Motor neuron (in vitro differentiated cells): Measurements from ENCODE around the gene SMR3B. TPM values are rescaled to one million over a fixed set of nuclear protein-coding genes. Genes with fewer than 3 reads are reported as not detected.

Experiments
- ATAC-seq, 8 experiments: fragments of 200-7000 bp; cut with Tn5 transposase; replicated peaks in 6 of 8; 2 replicates each; pipeline ENCODE4 v1.8.0; 2021; ENCODE audit warnings: mild to moderate bottlenecking in 8 of 8, moderate library complexity in 8 of 8
- H3K27ac ChIP-seq, 2 donors: fragments of 250-450 bp; sonication (Bioruptor Pico); 2 replicates each; pipeline ENCODE4 v1.9.0; 2021; ENCODE audit warnings: antibody characterized with exemption in 2 of 2, mild to moderate bottlenecking in 2 of 2, moderate library complexity in 1 of 2
- H3K4me1 ChIP-seq, 2 donors: fragments of 250-450 bp; sonication (Bioruptor Pico); replicated peaks in 1 of 2; 2 replicates each; pipeline ENCODE4 v1.6.1; 2021; ENCODE audit warnings: antibody characterized with exemption in 2 of 2, mild to moderate bottlenecking in 2 of 2, moderate library complexity in 1 of 2
- H3K4me3 ChIP-seq, 5 donors: fragments of 250-450 bp; sonication (Bioruptor Pico); 2 replicates each; pipeline ENCODE4 v1.9.0; 2021; ENCODE audit warnings: antibody characterized with exemption in 5 of 5, mild to moderate bottlenecking in 5 of 5, moderate library complexity in 4 of 5
- WGBS, 10 experiments: fragments of 450-650 bp; shearing (Covaris generic); methylation state at CpG; one replicate each; pipeline ENCODE4 v1.0.0; 2022; 5-methylcytosine and 5-hydroxymethylcytosine counted together
- in situ Hi-C, 9 experiments: fragments of 400-800 bp; cut with MboI; loops; one replicate each; pipeline ENCODE4 v1.15.0; 2021; ENCODE audit warnings: low sequenced_read_pairs in 9 of 9, low pct_unique_long_range_greater_than_20kb in 2 of 9; ENCODE audit not compliant: unreplicated experiment in 9 of 9
- total RNA-seq, 8 experiments: library from RNA; unstranded; fragments of 300-600 nt; gene quantifications; 2 replicates each; pipeline versions ENCODE4 v1.2.3 to v1.2.4, GENCODE V29; 2022

SMR3B gene
- total RNA-seq, result 1 to 10 TPM in 1 of 8 experiments, under 1 TPM in 3, not detected in 4; 0.32 to 1.8 (median 0.63) TPM

DNA sequence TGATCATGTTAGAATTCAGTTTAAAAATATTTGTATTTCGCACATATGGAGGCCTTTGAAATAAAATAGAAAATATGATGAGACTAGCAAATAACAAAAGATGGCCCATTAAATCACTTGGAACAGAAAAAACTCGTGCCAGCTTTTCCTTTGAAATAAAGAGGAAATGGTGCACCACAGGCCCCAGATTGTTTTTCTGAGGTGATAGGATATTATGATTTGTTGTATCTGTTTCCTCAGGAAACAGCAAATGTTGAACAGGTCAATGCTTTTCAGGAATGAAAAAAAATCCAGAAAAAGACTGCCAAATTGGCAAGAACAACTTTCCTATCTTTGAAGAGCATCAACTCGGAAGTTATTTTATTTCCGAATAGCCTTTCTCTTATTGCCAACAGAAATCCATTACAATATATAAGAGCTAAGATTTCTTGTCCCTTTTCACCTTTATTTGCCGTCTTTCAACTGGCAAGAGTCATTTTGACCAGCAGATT lies at the start of gene SMR3B:
TSS of gene SMR3B (plus strand) at position 441 of the 491 bp plus-strand sequence. CDS start 1,380 bp downstream, outside the sequence.
- no peaks in the 10 kb centered on the region for H3K4me1 ChIP-seq
- no peak within 1 kb of the TSS for H3K4me3 ChIP-seq
- in situ Hi-C loops, result no loop called here
- no peak within 1 kb of the TSS for H3K27ac ChIP-seq
- ATAC-seq, result no peak
- 4 to 89% (median 79%) methylated on average over 3 to 5 of the region's 5 CpGs for WGBS, 10 experiments

GRCh38 chr4:70334681-70335080 lies 48.2 kb upstream of the SMR3B start, which contains the start of gene CABS1:
Gene CABS1 (plus strand): TSS chr4:70334981. CDS start chr4:70335040, 59 bp downstream.
- in situ Hi-C loops, result no loop called here
- H3K4me3 ChIP-seq, result no peak within 1 kb of the TSS
- 0 to 100% (median 89%) methylated on average over 1 to 3 of the region's 3 CpGs for WGBS, 10 experiments
- ATAC-seq, result no peak
- H3K4me1 ChIP-seq, result no peaks in the 10 kb centered on the region
- no peak within 1 kb of the TSS for H3K27ac ChIP-seq

DNA sequence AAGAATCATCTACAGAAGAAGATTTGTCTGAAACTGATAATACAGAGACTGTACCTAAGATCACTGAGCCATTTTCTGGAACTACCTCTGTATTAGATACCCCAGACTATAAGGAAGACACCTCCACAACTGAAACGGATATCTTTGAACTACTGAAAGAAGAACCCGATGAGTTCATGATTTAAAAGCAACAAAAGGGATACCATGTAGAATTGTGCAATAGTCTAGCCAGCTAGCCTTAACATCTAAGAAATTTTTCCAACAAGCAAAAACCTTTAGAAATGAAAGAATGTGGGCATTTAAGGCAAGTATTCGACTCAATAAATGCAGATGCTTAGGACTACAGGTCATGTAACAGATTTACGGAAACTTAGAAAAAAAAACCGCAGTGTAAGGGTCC lies 46.9 kb upstream of the SMR3B start:
- no peak overlapping the region for H3K4me3 ChIP-seq
- no peaks in the 10 kb centered on the region for H3K4me1 ChIP-seq
- H3K27ac ChIP-seq, result no peak overlapping the region
- WGBS, 10 experiments, result 20 to 95% (median 72%) methylated on average over 1 to 5 of the region's 5 CpGs
- no peak for ATAC-seq
- in situ Hi-C loops, result no loop called here

DNA sequence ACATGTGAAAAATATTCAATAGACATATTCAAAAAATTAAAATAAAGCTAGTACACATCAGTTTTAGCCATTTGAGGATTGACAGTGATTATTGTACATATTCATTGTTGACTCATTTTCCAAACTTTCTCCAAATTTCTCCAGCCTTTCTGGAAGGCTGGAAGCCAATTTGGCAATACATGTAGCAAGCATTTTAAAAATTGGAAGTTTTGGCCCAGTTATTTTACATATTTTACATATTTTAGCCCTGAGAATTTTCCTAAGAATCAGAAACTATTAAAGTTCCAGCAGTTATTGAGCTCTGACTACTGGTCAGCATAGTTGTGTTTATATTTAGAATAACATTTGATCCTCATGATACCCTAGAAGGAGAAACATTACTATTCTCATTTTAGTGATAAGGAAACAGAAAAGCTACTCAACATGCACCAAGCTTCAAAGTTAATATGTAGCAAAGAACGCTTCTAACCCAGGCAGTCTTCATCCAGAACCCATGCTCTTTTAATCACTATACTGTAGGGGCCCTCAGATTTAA lies 45.0 kb upstream of the SMR3B start:
- 0 to 100% (median 67%) methylated on average over 1 of the region's 1 CpG; no CpG with 5 or more reads in 3 of the 10 experiments for WGBS, 10 experiments
- no peak for ATAC-seq

GRCh38 chr4:70356185-70356584 lies 26.7 kb upstream of the SMR3B start:
- in situ Hi-C loops, result no loop called here
- Histone ChIP-seq H3K27ac (no peak overlapping the region), H3K4me3 (no peak overlapping the region), H3K4me1 (no peaks in the 10 kb centered on the region)
- no peak for ATAC-seq
- 0 to 100% (median 80%) methylated on average over 1 of the region's 1 CpG; no CpG with 5 or more reads in 7 of the 10 experiments for WGBS, 10 experiments

More for the DNA sequence above, 45.0 kb upstream of the SMR3B start:
- Histone ChIP-seq H3K4me1 (no peaks in the 10 kb centered on the region), H3K4me3 (no peak overlapping the region), H3K27ac (no peak overlapping the region)
- in situ Hi-C loops, result no loop called here

DNA sequence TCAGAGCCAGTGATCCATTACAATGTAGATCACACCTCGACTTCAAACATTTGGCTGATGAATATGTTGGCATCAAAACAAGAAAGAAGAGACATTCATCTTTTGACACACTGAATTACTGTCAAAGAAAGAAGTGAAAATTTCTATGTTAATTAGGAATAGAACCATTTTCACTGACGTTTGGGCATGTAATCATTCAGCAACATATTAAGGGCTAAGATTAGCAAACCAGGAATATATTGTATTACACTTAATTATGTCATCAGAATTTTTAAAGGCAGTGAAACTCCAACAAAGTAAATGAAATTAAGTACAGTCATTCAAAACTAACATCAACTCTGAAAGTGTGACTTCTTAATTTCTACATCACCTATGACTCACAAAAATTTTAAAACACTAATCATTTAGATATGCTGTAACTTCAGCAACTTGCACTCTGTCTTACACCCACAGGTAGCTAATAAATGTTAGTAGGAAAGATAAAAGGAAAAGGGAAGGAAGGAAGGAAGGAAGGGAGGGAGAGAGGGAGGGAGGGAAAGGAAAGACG lies 23.7 kb upstream of the SMR3B start:
- Histone ChIP-seq H3K4me1 (no peaks in the 10 kb centered on the region), H3K27ac (no peak overlapping the region), H3K4me3 (no peak overlapping the region)
- 0 to 35% (median 22%) methylated on average over 2 to 3 of the region's 3 CpGs; no CpG with 5 or more reads in 1 of the 10 experiments for WGBS, 10 experiments
- no peak for ATAC-seq
- in situ Hi-C loops, result no loop called here

GRCh38 chr4:70360460-70360859 lies 22.5 kb upstream of the SMR3B start, which contains the start of gene SMR3A:
Gene SMR3A (plus strand): TSS chr4:70360760. CDS start chr4:70362116, 1,356 bp downstream.
- Histone ChIP-seq H3K4me1 (no peaks in the 10 kb centered on the region), H3K27ac (no peak within 1 kb of the TSS), H3K4me3 (no peak within 1 kb of the TSS)
- ATAC-seq, result no peak
- WGBS, 10 experiments, result 17 to 100% (median 82%) methylated on average over 1 to 3 of the region's 3 CpGs
- in situ Hi-C loops, result no loop called here

GRCh38 chr4:70364002-70364401 lies 18.9 kb upstream of the SMR3B start:
- ATAC-seq, result no peak
- Histone ChIP-seq H3K4me3 (no peak overlapping the region), H3K4me1 (no peaks in the 10 kb centered on the region), H3K27ac (no peak overlapping the region)
- in situ Hi-C loops, result no loop called here
- 15 to 100% (median 92%) methylated on average over 3 to 5 of the region's 5 CpGs for WGBS, 10 experiments

DNA sequence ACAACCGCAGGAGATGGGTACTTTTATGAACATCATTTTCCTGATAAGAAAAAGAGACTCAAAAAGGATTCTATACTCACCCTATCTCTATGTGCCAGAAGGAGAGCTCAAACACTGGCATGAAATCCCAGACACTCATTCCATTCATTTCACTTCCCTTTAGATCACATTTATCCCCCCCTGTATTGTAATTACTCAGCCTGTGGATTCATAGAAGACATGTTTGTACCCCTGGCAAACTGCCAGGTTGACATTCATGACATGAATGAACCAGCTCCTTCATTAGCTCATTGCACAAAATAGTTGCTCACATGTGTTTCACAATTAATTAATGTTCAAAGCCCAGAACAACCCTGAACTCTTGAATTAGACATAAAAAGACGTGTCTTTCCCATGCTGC lies 17.5 kb upstream of the SMR3B start:
- no peak overlapping the region for H3K4me3 ChIP-seq
- WGBS, 10 experiments, result 0 to 67% (median 24%) methylated on average over 1 to 2 of the region's 2 CpGs
- ATAC-seq, result peak in 3 of 8 experiments; percentile 50 to 93 (median 54)
- in situ Hi-C loops, result no loop called here
- H3K4me1 ChIP-seq, result no peaks in the 10 kb centered on the region
- H3K27ac ChIP-seq, result no peak overlapping the region

DNA sequence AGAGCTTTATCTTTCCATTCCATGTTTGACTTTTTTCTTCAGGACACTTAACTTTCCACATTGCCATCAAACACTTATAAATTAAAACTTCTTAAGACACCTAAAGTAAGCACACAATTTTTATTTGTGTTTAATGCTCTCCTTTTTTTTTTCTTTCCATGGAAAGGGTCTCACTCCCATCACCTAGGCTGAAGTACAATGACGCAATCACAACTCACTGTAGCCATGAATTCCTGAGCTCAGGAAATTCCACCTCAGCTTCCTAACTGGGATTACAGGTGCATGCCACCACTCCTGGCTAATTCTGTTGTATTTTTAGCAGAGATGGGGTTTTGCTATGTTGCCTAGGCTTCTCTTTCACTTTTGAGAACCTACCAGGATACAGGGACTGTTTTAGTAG lies 15.1 kb upstream of the SMR3B start:
- no peaks in the 10 kb centered on the region for H3K4me1 ChIP-seq
- in situ Hi-C loops, result no loop called here
- ATAC-seq, result no peak
- no peak overlapping the region for H3K27ac ChIP-seq
- WGBS, 10 experiments, result 11 to 100% (median 71%) methylated on average over 1 of the region's 1 CpG; no CpG with 5 or more reads in 3 of the 10 experiments
- no peak overlapping the region for H3K4me3 ChIP-seq

DNA sequence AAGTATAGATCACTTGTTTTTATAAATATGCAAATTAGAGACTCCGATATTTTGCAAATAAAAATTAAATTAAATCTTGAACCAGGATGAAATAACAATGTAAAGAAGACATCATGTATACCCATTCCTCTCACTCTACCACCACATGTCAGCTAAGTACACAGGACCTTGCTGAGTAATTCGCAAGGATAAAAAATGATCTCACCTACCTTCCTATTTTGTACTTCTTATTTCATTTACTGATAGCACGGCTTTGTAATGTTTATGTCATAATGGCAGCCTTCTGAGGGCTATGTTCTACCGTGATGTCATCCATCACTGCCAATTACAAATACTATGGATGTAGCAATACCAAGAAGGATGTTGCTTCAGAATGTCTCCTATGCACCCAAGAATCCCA lies 10.9 kb upstream of the SMR3B start:
- 11 to 90% (median 81%) methylated on average over 1 to 4 of the region's 4 CpGs for WGBS, 10 experiments
- no peak overlapping the region for H3K4me3 ChIP-seq
- in situ Hi-C loops, result no loop called here
- no peak overlapping the region for H3K27ac ChIP-seq
- no peaks in the 10 kb centered on the region for H3K4me1 ChIP-seq
- peak in 2 of 8 experiments; percentile 88 to 99 for ATAC-seq

DNA sequence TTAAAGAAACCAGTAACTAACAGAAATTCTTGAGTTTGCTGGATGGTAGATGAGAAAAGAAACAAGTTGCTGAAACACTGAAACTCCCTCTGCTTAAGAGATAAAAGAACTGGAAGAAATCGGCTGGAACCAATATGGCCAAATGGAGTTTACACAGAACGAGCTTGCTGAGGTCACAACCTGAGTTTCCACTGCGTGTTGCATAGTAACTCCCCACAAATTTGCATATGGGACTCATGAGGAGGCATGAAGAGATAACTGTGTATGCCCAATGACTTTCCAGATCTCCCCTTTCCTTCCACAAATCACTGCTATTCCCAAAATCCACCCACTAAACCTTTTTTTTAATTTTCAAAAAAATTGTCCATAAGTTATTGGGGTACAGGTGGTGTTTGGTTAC lies 10.2 kb upstream of the SMR3B start:
- in situ Hi-C loops, result no loop called here
- Histone ChIP-seq H3K4me3 (no peak overlapping the region), H3K4me1 (no peaks in the 10 kb centered on the region), H3K27ac (no peak overlapping the region)
- ATAC-seq, result no peak
- 0 to 89% (median 82%) methylated on average over 2 to 3 of the region's 3 CpGs; no CpG with 5 or more reads in 2 of the 10 experiments for WGBS, 10 experiments

DNA sequence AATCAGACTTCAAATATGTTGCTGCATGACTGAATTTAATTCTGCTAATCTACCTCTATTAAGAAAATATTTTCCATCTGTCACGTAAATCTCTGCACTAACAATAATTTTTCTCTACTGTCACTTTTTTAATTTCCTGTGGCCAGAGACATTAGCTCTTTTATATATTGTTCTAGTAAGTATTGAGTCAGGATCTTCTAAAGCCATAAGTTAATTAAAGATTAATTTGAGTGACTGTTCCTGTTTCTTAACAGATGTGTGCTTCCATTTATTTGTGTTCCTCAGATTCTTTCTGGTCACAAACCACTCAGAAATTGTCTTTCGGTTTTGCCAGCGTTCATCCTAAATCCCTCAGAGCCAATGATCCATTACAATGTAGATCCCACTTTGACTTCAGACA lies 2.4 kb upstream of the SMR3B start:
- in situ Hi-C loops, result no loop called here
- peak in 4 of 8 experiments; percentile 14 to 57 (median 40) for ATAC-seq
- 0 to 100% (median 76%) methylated on average over 2 to 3 of the region's 3 CpGs; no CpG with 5 or more reads in 1 of the 10 experiments for WGBS, 10 experiments

More for the DNA sequence above, 2.4 kb upstream of the SMR3B start:
- Histone ChIP-seq H3K4me3 (no peak overlapping the region), H3K27ac (no peak overlapping the region), H3K4me1 (no peaks in the 10 kb centered on the region)
